COLO668 (cell line): ENCODE data around the gene CKAP2L.

Source experiments
- DNase-seq: peaks from one replicate; lab custom pipeline; 2025; ENCODE audit not compliant: unreplicated experiment; lab: John Stamatoyannopoulos, UW

The CKAP2L gene

GRCh38 chr2:112793449-112793978, 29.1 kb upstream of the CKAP2L start:
- no peak for DNase-seq

- DNase-seq: no peak
Measured at GRCh38 chr2:112792419-112792818, 28.0 kb upstream of the CKAP2L start.

GRCh38 chr2:112791693-112792230, 27.4 kb upstream of the CKAP2L start:
- no peak for DNase-seq

- no peak for DNase-seq
Measured at GRCh38 chr2:112791019-112791418, 26.6 kb upstream of the CKAP2L start.

- no peak for DNase-seq
Measured at GRCh38 chr2:112790305-112790704, 25.9 kb upstream of the CKAP2L start.

- DNase-seq: no peak
Measured at GRCh38 chr2:112789186-112789585, 24.8 kb upstream of the CKAP2L start.

- DNase-seq: no peak
Measured at GRCh38 chr2:112788653-112789052, 24.2 kb upstream of the CKAP2L start.

- no peak for DNase-seq
Measured at GRCh38 chr2:112787729-112788393, 23.5 kb upstream of the CKAP2L start.

- no peak for DNase-seq
Measured at GRCh38 chr2:112787294-112787693, 22.9 kb upstream of the CKAP2L start.

GRCh38 chr2:112784199-112785189, 20.1 kb upstream of the CKAP2L start, which contains the start of gene IL1A:
Gene IL1A (minus strand): TSS chr2:112784493. CDS start chr2:112783770, 723 bp downstream.
- no peak for DNase-seq

- no peak for DNase-seq
Measured at GRCh38 chr2:112783187-112783714, 18.8 kb upstream of the CKAP2L start.

GRCh38 chr2:112782234-112782799, 17.9 kb upstream of the CKAP2L start:
- DNase-seq: no peak

- no peak for DNase-seq
Measured at GRCh38 chr2:112779598-112779997, 15.2 kb upstream of the CKAP2L start.

GRCh38 chr2:112777036-112777435, 12.6 kb upstream of the CKAP2L start:
- no peak for DNase-seq

- no peak for DNase-seq
Measured at GRCh38 chr2:112776113-112776512, 11.7 kb upstream of the CKAP2L start.

GRCh38 chr2:112774536-112775285, 10.3 kb upstream of the CKAP2L start:
- DNase-seq: no peak

- no peak for DNase-seq
Measured at GRCh38 chr2:112773556-112773955, 9.1 kb upstream of the CKAP2L start.

- no peak for DNase-seq
Measured at GRCh38 chr2:112772911-112773475, 8.6 kb upstream of the CKAP2L start.

- no peak for DNase-seq
Measured at GRCh38 chr2:112772322-112772721, 7.9 kb upstream of the CKAP2L start.

GRCh38 chr2:112768432-112768831, 4.0 kb upstream of the CKAP2L start:
- no peak for DNase-seq
